Activated B cell treated with CpG ODN at 0.5 μM for 24 hours (primary cell): ENCODE data around the gene ADRA2C. TPM values are rescaled to one million over a fixed set of nuclear protein-coding genes. Genes with fewer than 3 reads are reported as not detected.

ENCODE experiments used
- ATAC-seq: fragments of 200-7000 bp; cut with Tn5 transposase; one replicate; pipeline ENCODE4 v1.10.0; 2021; ENCODE audit warnings: low read depth, mild to moderate bottlenecking, moderate library complexity
- CTCF ChIA-PET: fragments of 350-600 bp; sonication (Branson Sonifier 250); formaldehyde crosslinking; loops from one replicate; lab custom pipeline; 2021; ENCODE audit warnings: antibody characterized with exemption; lab: Charles Lee
- POLR2A ChIA-PET: fragments of 350-600 bp; sonication (Branson Sonifier 250); formaldehyde crosslinking; loops from one replicate; lab custom pipeline; 2021; ENCODE audit warnings: antibody characterized with exemption; lab: Charles Lee
- DNase-seq: peaks from one replicate; pipeline ENCODE4 v3.0.0; 2022
- H3K27ac Mint-ChIP-seq: one replicate; pipeline ENCODE4 v1.8.0; 2020; ENCODE audit warnings: mixed read lengths
- H3K27me3 Mint-ChIP-seq: one replicate; pipeline ENCODE4 v1.8.0; 2021; ENCODE audit warnings: mixed read lengths
- H3K36me3 Mint-ChIP-seq: one replicate; pipeline ENCODE4 v1.8.0; 2021; ENCODE audit warnings: low read depth, mixed read lengths
- H3K4me1 Mint-ChIP-seq: one replicate; pipeline ENCODE4 v1.8.0; 2021; ENCODE audit warnings: mixed read lengths
- H3K4me3 Mint-ChIP-seq: one replicate; pipeline ENCODE4 v1.8.0; 2020; ENCODE audit warnings: mild to moderate bottlenecking, mixed read lengths
- H3K9me3 Mint-ChIP-seq: one replicate; pipeline ENCODE4 v1.8.0; 2020; ENCODE audit warnings: mixed read lengths
- intact Hi-C: fragments of 100-400 bp; cut with micrococcal nuclease; formaldehyde crosslinking; loops from one replicate; pipeline ENCODE4 v1.15.1; 2024
- total RNA-seq: library from RNA; stranded (reverse); gene quantifications from 2 replicates; pipeline ENCODE4 v1.2.3, GENCODE V29; 2022
- TF ChIP-seq, protein P1 (sequence below): fragments of 200-600 bp; IDR thresholded peaks from one replicate; pipeline ENCODE4 v1.8.0; 2022; ENCODE audit warnings: antibody characterized with exemption, mild to moderate bottlenecking

Gene ADRA2C
- total RNA-seq, 1 donor from 2014 or later = not detected

DNA sequence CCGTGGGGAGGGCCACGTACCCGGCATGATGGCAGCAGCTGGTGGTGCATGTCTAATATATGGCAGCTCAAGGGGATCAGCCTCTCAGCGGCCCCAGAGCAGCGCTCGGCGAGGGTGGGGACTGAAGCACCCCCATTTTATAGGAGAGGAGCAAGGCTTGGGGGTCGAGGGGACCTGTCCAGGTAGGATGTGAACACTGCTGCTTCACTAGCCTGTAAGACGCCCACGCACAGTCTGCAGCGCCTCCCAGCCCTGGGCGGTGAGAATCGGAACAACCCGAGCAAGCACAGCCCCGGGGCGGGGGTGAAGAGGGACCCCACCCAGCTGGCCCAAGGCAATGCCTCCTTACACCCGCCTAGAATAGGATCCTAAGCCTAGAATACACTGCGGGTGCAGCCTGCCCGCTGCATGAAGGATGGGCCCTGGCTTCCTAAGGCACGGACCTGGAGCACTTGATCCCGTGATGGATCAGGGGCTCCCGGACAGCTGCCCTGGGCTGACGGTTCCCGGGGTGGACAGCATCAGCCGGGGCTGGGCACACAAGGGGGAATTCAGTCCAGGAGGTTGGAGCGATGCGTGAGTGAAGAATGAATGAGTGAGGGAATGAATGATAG is 17.6 kb downstream of the ADRA2C start:
- Mint-ChIP-seq H3K27ac (no peak overlapping the region), H3K4me3 (no peak overlapping the region), H3K4me1 (no peaks in the 10 kb centered on the region), H3K9me3 (no peaks in the 10 kb centered on the region), H3K36me3 (no peaks in the 10 kb centered on the region), H3K27me3 (peaks cover 2% of the 10 kb centered on the region)
- DNase-seq (no peak), ATAC-seq (no peak)
- TF ChIP-seq, protein P1, sequence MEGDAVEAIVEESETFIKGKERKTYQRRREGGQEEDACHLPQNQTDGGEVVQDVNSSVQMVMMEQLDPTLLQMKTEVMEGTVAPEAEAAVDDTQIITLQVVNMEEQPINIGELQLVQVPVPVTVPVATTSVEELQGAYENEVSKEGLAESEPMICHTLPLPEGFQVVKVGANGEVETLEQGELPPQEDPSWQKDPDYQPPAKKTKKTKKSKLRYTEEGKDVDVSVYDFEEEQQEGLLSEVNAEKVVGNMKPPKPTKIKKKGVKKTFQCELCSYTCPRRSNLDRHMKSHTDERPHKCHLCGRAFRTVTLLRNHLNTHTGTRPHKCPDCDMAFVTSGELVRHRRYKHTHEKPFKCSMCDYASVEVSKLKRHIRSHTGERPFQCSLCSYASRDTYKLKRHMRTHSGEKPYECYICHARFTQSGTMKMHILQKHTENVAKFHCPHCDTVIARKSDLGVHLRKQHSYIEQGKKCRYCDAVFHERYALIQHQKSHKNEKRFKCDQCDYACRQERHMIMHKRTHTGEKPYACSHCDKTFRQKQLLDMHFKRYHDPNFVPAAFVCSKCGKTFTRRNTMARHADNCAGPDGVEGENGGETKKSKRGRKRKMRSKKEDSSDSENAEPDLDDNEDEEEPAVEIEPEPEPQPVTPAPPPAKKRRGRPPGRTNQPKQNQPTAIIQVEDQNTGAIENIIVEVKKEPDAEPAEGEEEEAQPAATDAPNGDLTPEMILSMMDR = no peak
- ChIA-PET CTCF (no interaction called here), POLR2A (no interaction called here)
- intact Hi-C loops = no loop called here

DNA sequence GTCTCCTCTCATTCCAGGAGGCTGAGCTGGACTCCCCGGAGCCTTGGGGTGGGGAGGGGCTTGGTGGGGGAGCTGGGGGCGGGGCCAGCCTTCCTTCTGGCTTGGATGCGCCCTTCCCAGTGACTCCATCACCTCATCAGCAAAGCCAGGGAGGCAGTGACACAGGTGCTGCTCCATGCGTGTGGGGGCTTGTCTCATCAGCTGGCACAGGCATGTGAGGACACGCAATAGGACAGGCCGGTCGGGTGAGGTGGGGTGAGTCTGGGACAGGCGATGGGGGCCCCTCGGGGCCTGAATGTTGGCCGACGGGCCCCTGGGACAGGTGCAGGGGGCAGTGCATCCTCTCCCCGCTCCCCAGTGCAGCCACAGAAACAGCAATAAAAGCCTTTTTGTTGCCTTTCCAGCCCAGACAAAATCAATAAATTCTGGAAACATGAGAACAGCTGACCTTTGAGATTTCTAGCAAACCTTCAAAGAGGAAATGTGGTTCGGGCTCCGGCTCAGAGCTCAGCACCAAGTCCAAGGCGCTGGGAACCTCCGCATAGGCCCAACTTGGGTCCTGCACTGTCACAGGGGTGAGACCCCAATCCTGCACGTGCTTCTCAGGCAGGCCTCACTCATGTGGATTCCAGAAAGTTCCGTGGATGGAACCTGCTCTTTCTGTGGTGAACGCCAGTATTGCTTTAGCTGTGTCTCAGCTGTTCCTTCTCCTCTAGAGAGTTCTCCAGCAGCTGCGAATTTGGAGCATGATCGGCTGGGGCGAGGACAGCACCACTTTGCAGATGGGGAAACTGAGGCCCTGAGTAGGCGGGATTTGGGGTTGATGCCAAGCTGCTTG is 18.5 kb downstream of the ADRA2C start:
- POLR2A ChIA-PET = no interaction called here
- intact Hi-C loops = no loop called here
- H3K9me3 Mint-ChIP-seq = no peaks in the 10 kb centered on the region

DNA sequence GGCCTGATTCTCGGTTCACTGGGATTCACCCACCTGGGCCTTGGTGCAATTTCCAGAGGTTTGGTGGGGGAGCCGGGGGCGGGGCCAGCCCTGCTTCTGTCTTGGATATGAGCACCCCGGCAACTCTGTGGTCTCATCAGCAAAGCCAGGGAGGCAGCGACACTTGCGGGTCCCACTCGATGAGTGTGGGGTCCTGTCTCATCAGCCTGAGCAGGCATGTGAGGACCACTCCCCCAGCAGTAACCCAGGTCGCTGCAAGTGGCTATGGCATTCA is 19.0 kb downstream of the ADRA2C start:
- POLR2A ChIA-PET = no interaction called here
- intact Hi-C loops = no loop called here
- CTCF ChIA-PET = no interaction called here
- peaks cover 4% of the 10 kb centered on the region for H3K27me3 Mint-ChIP-seq
- no peak for ATAC-seq
- TF ChIP-seq, protein P1 = no peak
- DNase-seq = no peak
- H3K9me3 Mint-ChIP-seq = no peaks in the 10 kb centered on the region
- no peaks in the 10 kb centered on the region for H3K36me3 Mint-ChIP-seq
- H3K27ac Mint-ChIP-seq = no peak overlapping the region
- H3K4me1 Mint-ChIP-seq = no peaks in the 10 kb centered on the region
- H3K4me3 Mint-ChIP-seq = no peak overlapping the region

More for the DNA sequence above, 18.5 kb downstream of the ADRA2C start:
- H3K4me1 Mint-ChIP-seq = no peaks in the 10 kb centered on the region
- peaks cover 2% of the 10 kb centered on the region for H3K27me3 Mint-ChIP-seq
- no peak for DNase-seq
- no peak for ATAC-seq
- CTCF ChIA-PET = no interaction called here
- H3K4me3 Mint-ChIP-seq = no peak overlapping the region
- no peaks in the 10 kb centered on the region for H3K36me3 Mint-ChIP-seq
- no peak overlapping the region for H3K27ac Mint-ChIP-seq
- TF ChIP-seq, protein P1 = no peak

DNA sequence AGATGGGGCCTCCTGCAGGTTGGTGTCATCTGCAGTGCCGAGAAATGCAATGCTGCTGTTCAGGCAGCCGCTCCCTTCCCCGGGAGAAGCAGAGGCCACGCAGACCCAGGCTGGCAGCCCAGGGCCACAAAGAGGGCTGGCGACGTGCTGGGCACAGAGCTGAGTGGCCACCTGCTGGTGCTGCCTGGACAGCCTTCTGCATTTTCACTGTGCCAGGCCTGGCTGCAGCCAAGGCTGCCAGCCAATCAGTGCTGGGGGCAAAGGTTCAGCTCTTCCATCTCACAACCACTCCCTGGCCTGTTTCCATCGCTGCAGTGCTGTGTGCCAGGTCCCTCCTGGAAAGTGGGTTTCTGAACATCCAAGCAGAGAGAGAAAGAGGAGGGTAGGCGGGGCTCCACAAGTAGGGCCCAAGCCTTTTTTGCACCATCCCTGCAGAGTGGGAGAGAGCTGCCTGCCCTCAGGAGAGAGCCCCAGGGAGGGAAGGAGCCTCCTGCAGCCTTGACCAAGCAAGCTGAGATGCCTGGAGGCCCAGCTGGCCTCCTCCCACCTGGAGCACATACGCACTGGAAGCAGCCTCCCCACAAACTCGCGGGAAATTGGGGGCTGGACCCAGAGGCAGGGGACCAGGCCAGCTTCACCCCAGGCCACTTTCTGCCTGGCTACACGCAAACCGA is 20.1 kb downstream of the ADRA2C start:
- no peaks in the 10 kb centered on the region for H3K4me1 Mint-ChIP-seq
- peaks cover 6% of the 10 kb centered on the region for H3K27me3 Mint-ChIP-seq
- no peak overlapping the region for H3K27ac Mint-ChIP-seq
- DNase-seq (no peak), ATAC-seq (no peak)
- CTCF ChIA-PET = no interaction called here
- POLR2A ChIA-PET = no interaction called here
- H3K9me3 Mint-ChIP-seq = no peaks in the 10 kb centered on the region
- intact Hi-C loops = no loop called here
- no peak overlapping the region for H3K4me3 Mint-ChIP-seq
- H3K36me3 Mint-ChIP-seq = no peaks in the 10 kb centered on the region
- TF ChIP-seq, protein P1 = no peak
